SU-DHL-6 (cell line): Measurements from ENCODE around the gene GORASP1.

ENCODE experiments used
- CTCF ChIP-seq: fragments of 200-600 bp; sonication (generic); IDR thresholded peaks from one replicate; pipeline ENCODE4 v1.5.1; 2017; ENCODE audit warnings: antibody characterized with exemption, mild to moderate bottlenecking, low read length, moderate library complexity; ENCODE audit not compliant: insufficient read depth, poor library complexity, severe bottlenecking
- EZH2phosphoT487 ChIP-seq: fragments of 200-600 bp; sonication (generic), shearing (Covaris generic); conservative IDR thresholded peaks from 2 replicates; pipeline ENCODE4 v1.6.1; 2018; ENCODE audit warnings: mild to moderate bottlenecking, antibody characterized with exemption, low read length, moderate library complexity, mixed read lengths

- TF ChIP-seq CTCF: no peak
- TF ChIP-seq EZH2phosphoT487: no peak
These were observed 34.6 kb upstream of the GORASP1 start for GRCh38 chr3:39142067-39142466.
